ENCODE measurements around the gene PHF20.
"Not testable (repeated sequence)": the region's sequence is repeated elsewhere in the genome, so short reads cannot be mapped to it uniquely, and the experiment has no call there.

PHF20 gene

GRCh38 chr20:35783811-35784210, 12.0 kb downstream of the PHF20 start:
- DNase-seq: not testable (repeated sequence)

- not testable (repeated sequence) for DNase-seq
Measured at GRCh38 chr20:35785541-35785940, 13.7 kb downstream of the PHF20 start.

GRCh38 chr20:35788796-35789195, 17.0 kb downstream of the PHF20 start:
- DNase-seq: no peak

GRCh38 chr20:35791097-35791496, 19.3 kb downstream of the PHF20 start:
- DNase-seq: no peak

GRCh38 chr20:35791821-35792220, 20.0 kb downstream of the PHF20 start:
- DNase-seq: no peak

- DNase-seq: no peak
Measured at GRCh38 chr20:35792740-35793139, 20.9 kb downstream of the PHF20 start.

GRCh38 chr20:35796571-35796970, 24.8 kb downstream of the PHF20 start:
- DNase-seq: no peak

- no peak for DNase-seq
Measured at GRCh38 chr20:35801865-35802264, 30.1 kb downstream of the PHF20 start.

- DNase-seq: no peak
Measured at GRCh38 chr20:35806075-35806474, 34.3 kb downstream of the PHF20 start.

- DNase-seq: no peak
Measured at GRCh38 chr20:35807877-35808276, 36.1 kb downstream of the PHF20 start.

GRCh38 chr20:35820715-35821114, 48.9 kb downstream of the PHF20 start:
- no peak for DNase-seq

- DNase-seq: peak; percentile 38 to 92
Measured at GRCh38 chr20:35821807-35822242, 50.0 kb downstream of the PHF20 start.

- DNase-seq: no peak
Measured at GRCh38 chr20:35823147-35823546, 51.3 kb downstream of the PHF20 start.

GRCh38 chr20:35823937-35824336, 52.1 kb downstream of the PHF20 start:
- no peak for DNase-seq

- no peak for DNase-seq
Measured at GRCh38 chr20:35826397-35826998, 54.7 kb downstream of the PHF20 start.

- DNase-seq: no peak
Measured at GRCh38 chr20:35828434-35828833, 56.6 kb downstream of the PHF20 start.

- no peak for DNase-seq
Measured at GRCh38 chr20:35828916-35829315, 57.1 kb downstream of the PHF20 start.

GRCh38 chr20:35830264-35830663, 58.4 kb downstream of the PHF20 start:
- no peak for DNase-seq

- no peak for DNase-seq
Measured at GRCh38 chr20:35831029-35831428, 59.2 kb downstream of the PHF20 start.

GRCh38 chr20:35831971-35832370, 60.2 kb downstream of the PHF20 start:
- DNase-seq: no peak

GRCh38 chr20:35833241-35833640, 61.4 kb downstream of the PHF20 start:
- no peak for DNase-seq

GRCh38 chr20:35837577-35838195, 65.9 kb downstream of the PHF20 start:
- DNase-seq: no peak

- DNase-seq: no peak
Measured at GRCh38 chr20:35838205-35838604, 66.4 kb downstream of the PHF20 start.

- DNase-seq: no peak
Measured at GRCh38 chr20:35839904-35840303, 68.1 kb downstream of the PHF20 start.

GRCh38 chr20:35840421-35840820, 68.6 kb downstream of the PHF20 start:
- DNase-seq: no peak

Measured in SW 1271 (cell line).